ENCODE results near the gene HAP1. TPM values are rescaled to one million over a fixed set of nuclear protein-coding genes. Genes with fewer than 3 reads are reported as not detected.

Gene HAP1
- total RNA-seq, 1 donor, result under 0.01 TPM

DNA sequence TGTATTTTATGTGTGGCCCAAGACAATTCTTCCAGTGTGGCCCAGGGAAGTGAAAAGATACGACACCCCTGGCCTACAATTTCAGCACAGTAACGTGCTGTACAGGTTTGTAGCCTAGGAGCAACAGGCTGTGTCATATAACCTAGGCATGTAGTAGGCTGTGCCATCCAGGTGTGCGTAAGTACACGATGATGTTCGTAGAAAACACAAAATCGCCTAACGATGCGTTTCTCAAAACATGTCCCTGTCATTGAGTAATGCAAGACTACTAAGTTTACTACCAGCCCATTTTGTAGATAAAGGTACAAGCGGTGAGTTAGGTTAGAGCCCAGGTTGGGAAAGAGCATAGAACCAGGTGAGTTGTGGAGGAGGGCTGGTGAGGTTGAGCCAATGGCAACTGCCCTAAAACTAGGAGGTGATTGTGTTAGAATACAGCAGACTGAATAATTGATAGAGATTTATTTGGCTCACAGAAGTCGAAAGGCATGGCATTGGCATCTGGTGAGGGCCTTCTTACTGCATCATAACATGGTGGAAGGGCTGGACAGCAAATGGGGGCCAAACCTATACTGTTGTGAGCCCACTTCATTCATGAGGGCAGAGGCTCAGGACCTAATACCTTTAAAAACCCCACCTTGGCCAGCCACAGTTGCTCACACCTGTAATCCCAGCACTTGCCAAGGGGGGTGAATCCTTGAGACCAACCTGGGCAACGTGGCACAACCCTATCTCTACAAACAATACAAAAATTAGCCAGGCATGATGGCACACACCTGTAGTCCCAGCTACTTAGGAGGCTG lies 41.5 kb downstream of the HAP1 start:
- no peaks in the 10 kb centered on the region for H3K27me3 ChIP-seq (ENCODE audit: insufficient read depth, low read length)
- TF ChIP-seq, protein P1, sequence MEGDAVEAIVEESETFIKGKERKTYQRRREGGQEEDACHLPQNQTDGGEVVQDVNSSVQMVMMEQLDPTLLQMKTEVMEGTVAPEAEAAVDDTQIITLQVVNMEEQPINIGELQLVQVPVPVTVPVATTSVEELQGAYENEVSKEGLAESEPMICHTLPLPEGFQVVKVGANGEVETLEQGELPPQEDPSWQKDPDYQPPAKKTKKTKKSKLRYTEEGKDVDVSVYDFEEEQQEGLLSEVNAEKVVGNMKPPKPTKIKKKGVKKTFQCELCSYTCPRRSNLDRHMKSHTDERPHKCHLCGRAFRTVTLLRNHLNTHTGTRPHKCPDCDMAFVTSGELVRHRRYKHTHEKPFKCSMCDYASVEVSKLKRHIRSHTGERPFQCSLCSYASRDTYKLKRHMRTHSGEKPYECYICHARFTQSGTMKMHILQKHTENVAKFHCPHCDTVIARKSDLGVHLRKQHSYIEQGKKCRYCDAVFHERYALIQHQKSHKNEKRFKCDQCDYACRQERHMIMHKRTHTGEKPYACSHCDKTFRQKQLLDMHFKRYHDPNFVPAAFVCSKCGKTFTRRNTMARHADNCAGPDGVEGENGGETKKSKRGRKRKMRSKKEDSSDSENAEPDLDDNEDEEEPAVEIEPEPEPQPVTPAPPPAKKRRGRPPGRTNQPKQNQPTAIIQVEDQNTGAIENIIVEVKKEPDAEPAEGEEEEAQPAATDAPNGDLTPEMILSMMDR (IDR thresholded peaks at IDR 0.05; ENCODE audit: extremely low read depth, low read depth, low read length), result no peak
- peaks cover 47% of the 10 kb centered on the region for H3K36me3 ChIP-seq (ENCODE audit: insufficient read depth, low read length)
- H3K9me3 ChIP-seq (ENCODE audit: low read depth, low read length), result no peaks in the 10 kb centered on the region
- H3K4me3 ChIP-seq (ENCODE audit: insufficient read depth, low read length), result no peak overlapping the region
- peaks cover 39% of the 10 kb centered on the region for H4K20me1 ChIP-seq (ENCODE audit: insufficient read depth, low read length)
- DNase-seq (ENCODE audit: insufficient read length, low spot score, missing footprints), result no peak
- H3K79me2 ChIP-seq (ENCODE audit: insufficient read depth, low read length), result peaks cover 26% of the 10 kb centered on the region
- H2AFZ ChIP-seq (ENCODE audit: low read length), result no peak overlapping the region
- H3K4me2 ChIP-seq (ENCODE audit: insufficient read depth, low read length), result no peak overlapping the region
- H3K27ac ChIP-seq (ENCODE audit: low read depth, low read length), result no peak overlapping the region
- peaks cover 24% of the 10 kb centered on the region for H3K4me1 ChIP-seq (ENCODE audit: insufficient read depth, low read length)

DNA sequence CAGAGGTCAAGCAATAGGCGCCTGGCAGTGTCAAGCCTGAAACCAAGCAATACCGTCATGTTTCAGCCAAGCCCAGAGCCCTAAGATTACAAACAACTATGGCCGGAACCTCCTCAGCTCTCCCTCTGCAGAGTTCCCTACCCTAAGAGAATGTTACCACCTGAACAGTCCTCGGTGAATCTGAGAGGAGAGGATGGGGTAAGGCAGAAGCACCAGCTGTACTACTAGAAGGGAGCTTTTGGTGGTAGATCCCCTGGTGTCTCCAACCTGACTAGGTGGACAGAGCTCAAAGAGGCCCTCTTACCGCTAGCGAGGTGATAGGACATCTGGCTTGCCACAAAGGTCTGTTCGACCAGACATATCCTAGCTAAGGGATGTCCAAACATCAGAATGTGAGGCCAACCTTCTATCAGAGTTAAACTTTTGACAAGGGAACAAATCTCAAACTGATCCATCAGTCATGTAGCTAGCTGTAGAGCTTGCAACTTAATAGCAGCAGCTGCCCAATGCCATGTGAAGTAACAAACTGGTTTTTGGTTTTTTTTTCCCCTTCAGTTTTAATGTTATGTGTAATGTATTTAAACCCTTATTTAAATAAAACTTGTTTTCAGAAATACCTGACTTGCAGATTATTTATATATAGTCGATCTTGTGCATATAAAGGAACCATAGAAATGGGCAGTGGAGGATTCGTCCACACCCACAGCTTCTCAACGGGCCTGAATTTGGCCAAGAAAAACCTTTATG lies 43.2 kb downstream of the HAP1 start:
- Histone ChIP-seq H3K9me3 (ENCODE audit: low read depth, low read length) (no peaks in the 10 kb centered on the region), H3K79me2 (ENCODE audit: insufficient read depth, low read length) (peaks cover 26% of the 10 kb centered on the region), H4K20me1 (ENCODE audit: insufficient read depth, low read length) (peaks cover 39% of the 10 kb centered on the region), H3K27me3 (ENCODE audit: insufficient read depth, low read length) (no peaks in the 10 kb centered on the region), H3K4me1 (ENCODE audit: insufficient read depth, low read length) (peaks cover 20% of the 10 kb centered on the region), H3K4me2 (ENCODE audit: insufficient read depth, low read length) (peak overlapping the region; percentile 92), H2AFZ (ENCODE audit: low read length) (no peak overlapping the region), H3K27ac (ENCODE audit: low read depth, low read length) (peak overlapping the region; percentile 99), H3K4me3 (ENCODE audit: insufficient read depth, low read length) (peak overlapping the region; percentile 94), H3K36me3 (ENCODE audit: insufficient read depth, low read length) (peaks cover 47% of the 10 kb centered on the region)
- TF ChIP-seq, protein P1 (IDR thresholded peaks at IDR 0.05; ENCODE audit: extremely low read depth, low read depth, low read length), result no peak
- DNase-seq (ENCODE audit: insufficient read length, low spot score, missing footprints), result no peak

DNA sequence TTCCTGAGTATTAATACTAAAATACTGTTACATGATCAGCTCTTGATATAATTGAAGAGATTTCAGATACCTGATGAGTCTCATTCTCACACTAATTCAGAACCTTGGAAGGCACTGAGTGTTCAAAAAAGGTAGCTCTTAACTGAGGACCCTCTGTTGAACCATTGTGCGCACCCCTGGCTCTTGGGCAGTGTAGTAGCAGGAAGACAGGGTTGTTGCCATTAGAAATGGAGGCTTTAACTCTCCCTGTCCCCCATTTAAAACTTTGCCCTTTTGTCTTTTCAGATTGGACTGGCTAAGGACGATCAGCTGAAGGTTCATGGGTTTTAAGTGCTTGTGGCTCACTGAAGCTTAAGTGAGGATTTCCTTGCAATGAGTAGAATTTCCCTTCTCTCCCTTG lies 43.9 kb downstream of the HAP1 start:
- H3K36me3 ChIP-seq (ENCODE audit: insufficient read depth, low read length), result peaks cover 47% of the 10 kb centered on the region
- H3K4me2 ChIP-seq (ENCODE audit: insufficient read depth, low read length), result peak overlapping the region; percentile 92

More for the DNA sequence above, 43.9 kb downstream of the HAP1 start:
- peaks cover 39% of the 10 kb centered on the region for H4K20me1 ChIP-seq (ENCODE audit: insufficient read depth, low read length)
- no peak for DNase-seq (ENCODE audit: insufficient read length, low spot score, missing footprints)
- H3K4me1 ChIP-seq (ENCODE audit: insufficient read depth, low read length), result peaks cover 20% of the 10 kb centered on the region
- H3K79me2 ChIP-seq (ENCODE audit: insufficient read depth, low read length), result peaks cover 26% of the 10 kb centered on the region
- peak overlapping the region; percentile 94 for H3K4me3 ChIP-seq (ENCODE audit: insufficient read depth, low read length)
- H3K9me3 ChIP-seq (ENCODE audit: low read depth, low read length), result no peaks in the 10 kb centered on the region
- peak overlapping the region; percentile 99 for H3K27ac ChIP-seq (ENCODE audit: low read depth, low read length)
- no peak overlapping the region for H2AFZ ChIP-seq (ENCODE audit: low read length)
- H3K27me3 ChIP-seq (ENCODE audit: insufficient read depth, low read length), result no peaks in the 10 kb centered on the region
- TF ChIP-seq, protein P1 (IDR thresholded peaks at IDR 0.05; ENCODE audit: extremely low read depth, low read depth, low read length), result no peak
